Fibroblast of skin of left quadriceps (primary cell): ENCODE data around the gene INPP5D.

Experiments
- DNase-seq, 2 experiments: peaks; one replicate each; pipeline ENCODE4 v3.0.0-alpha.2; 2013; ENCODE audit warnings: low read depth in 2 of 2

The INPP5D gene

GRCh38 chr2:233208382-233209116, 148.4 kb downstream of the INPP5D start:
- DNase-seq: no peak

- DNase-seq: no peak
Observed at GRCh38 chr2:233209117-233209532, 149.0 kb downstream of the INPP5D start.

- DNase-seq: peak; percentile 8 to 22
Observed at GRCh38 chr2:233209533-233210171, 149.5 kb downstream of the INPP5D start.

- DNase-seq: no peak
Observed at GRCh38 chr2:233210281-233210680, 150.1 kb downstream of the INPP5D start.

GRCh38 chr2:233210843-233211547, 150.9 kb downstream of the INPP5D start:
- peak; percentile 84 to 86 for DNase-seq

- DNase-seq: no peak
Observed at GRCh38 chr2:233211548-233211895, 151.4 kb downstream of the INPP5D start.

- no peak for DNase-seq
Observed at GRCh38 chr2:233213011-233213410, 152.9 kb downstream of the INPP5D start.

GRCh38 chr2:233213975-233214374, 153.8 kb downstream of the INPP5D start:
- no peak for DNase-seq

GRCh38 chr2:233217892-233218377, 157.8 kb downstream of the INPP5D start:
- no peak for DNase-seq

- DNase-seq: no peak
Observed at GRCh38 chr2:233218836-233219235, 158.7 kb downstream of the INPP5D start.

- no peak for DNase-seq
Observed at GRCh38 chr2:233219848-233220247, 159.7 kb downstream of the INPP5D start.

GRCh38 chr2:233221378-233222063, 161.4 kb downstream of the INPP5D start:
- DNase-seq: no peak

- DNase-seq: no peak
Observed at GRCh38 chr2:233223059-233223894, 163.1 kb downstream of the INPP5D start.

GRCh38 chr2:233225230-233226068, 165.3 kb downstream of the INPP5D start:
- no peak for DNase-seq

GRCh38 chr2:233226511-233227031, 166.4 kb downstream of the INPP5D start:
- DNase-seq: no peak

GRCh38 chr2:233227346-233227978, 167.3 kb downstream of the INPP5D start:
- DNase-seq: no peak

GRCh38 chr2:233228376-233228775, 168.2 kb downstream of the INPP5D start:
- DNase-seq: no peak

- no peak for DNase-seq
Observed at GRCh38 chr2:233233618-233234230, 173.6 kb downstream of the INPP5D start.

GRCh38 chr2:233234264-233234663, 174.1 kb downstream of the INPP5D start:
- DNase-seq: no peak
